SK-N-MC (cell line): ENCODE data around the gene CDH23.

Source experiments
- DNase-seq: peaks from one replicate; pipeline ENCODE4 v3.0.0-alpha.2; 2011; ENCODE audit warnings: low read depth, low spot score
- H3K27ac ChIP-seq: fragments of 200-600 bp; sonication (generic); 2 replicates; pipeline ENCODE4 v1.5.1; 2016; ENCODE audit warnings: mixed run types
- H3K36me3 ChIP-seq: fragments of 200-600 bp; sonication (generic); 2 replicates; pipeline ENCODE4 v1.6.1; 2017; ENCODE audit warnings: antibody characterized with exemption, low read length, mixed read lengths; ENCODE audit not compliant: insufficient read depth
- H3K4me3 ChIP-seq: fragments of 200-600 bp; sonication (generic); 2 replicates; pipeline ENCODE4 v1.5.1; 2016
- H3K9ac ChIP-seq: fragments of 200-600 bp; sonication (generic); 2 replicates; pipeline ENCODE4 v1.8.0; 2017; ENCODE audit warnings: mixed run types, mixed read lengths; ENCODE audit not compliant: insufficient read length
- H3K9me3 ChIP-seq: fragments of 200-600 bp; sonication (generic); 2 replicates; pipeline ENCODE4 v1.6.1; 2017; ENCODE audit warnings: low read depth, mild to moderate bottlenecking, antibody characterized with exemption, low read length, moderate library complexity, mixed read lengths
- EZH2 ChIP-seq: fragments of 200-600 bp; sonication (generic); IDR thresholded peaks from one replicate; pipeline ENCODE4 v1.6.1; 2017; ENCODE audit warnings: antibody characterized with exemption
- FOXP2 ChIP-seq: optimal IDR thresholded peaks from 2 replicates; pipeline ENCODE3; 2011; ENCODE audit warnings: mild to moderate bottlenecking, moderate library complexity; ENCODE audit not compliant: insufficient read depth; ENCODE audit errors: extremely low read length, control extremely low read depth
- POLR2AphosphoS5 ChIP-seq: IDR thresholded peaks from 2 replicates; pipeline ENCODE4 v1.6.1; 2012; ENCODE audit warnings: mild to moderate bottlenecking, low read depth, low read length, borderline replicate concordance

Gene CDH23

GRCh38 chr10:71383972-71384687 is 12.6 kb upstream of the CDH23 start:
- Histone ChIP-seq H3K9ac (no peak overlapping the region), H3K27ac (no peak overlapping the region), H3K9me3 (no peaks in the 10 kb centered on the region), H3K4me3 (no peak overlapping the region), H3K36me3 (no peaks in the 10 kb centered on the region)
- TF ChIP-seq FOXP2 (no peak), EZH2 (no peak), POLR2AphosphoS5 (no peak)
- DNase-seq = no peak

- Histone ChIP-seq H3K4me3 (no peak overlapping the region), H3K36me3 (no peaks in the 10 kb centered on the region), H3K9me3 (no peaks in the 10 kb centered on the region), H3K27ac (no peak overlapping the region), H3K9ac (no peak overlapping the region)
- TF ChIP-seq EZH2 (no peak), POLR2AphosphoS5 (no peak), FOXP2 (no peak)
- no peak for DNase-seq
Measured at GRCh38 chr10:71388171-71388570, 8.5 kb upstream of the CDH23 start.

GRCh38 chr10:71388583-71389310 is 8.0 kb upstream of the CDH23 start:
- DNase-seq = no peak
- TF ChIP-seq EZH2 (no peak), POLR2AphosphoS5 (no peak), FOXP2 (no peak)
- no peak overlapping the region for H3K9ac ChIP-seq
- no peaks in the 10 kb centered on the region for H3K36me3 ChIP-seq
- no peak overlapping the region for H3K4me3 ChIP-seq
- no peaks in the 10 kb centered on the region for H3K9me3 ChIP-seq
- no peak overlapping the region for H3K27ac ChIP-seq

- no peak overlapping the region for H3K4me3 ChIP-seq
- DNase-seq = no peak
- TF ChIP-seq POLR2AphosphoS5 (no peak), EZH2 (no peak), FOXP2 (no peak)
- H3K9me3 ChIP-seq = no peaks in the 10 kb centered on the region
- H3K27ac ChIP-seq = no peak overlapping the region
- no peak overlapping the region for H3K9ac ChIP-seq
- no peaks in the 10 kb centered on the region for H3K36me3 ChIP-seq
Measured at GRCh38 chr10:71389768-71390460, 6.8 kb upstream of the CDH23 start.

GRCh38 chr10:71390461-71390835 is 6.3 kb upstream of the CDH23 start:
- no peak for TF ChIP-seq POLR2AphosphoS5
- no peak for TF ChIP-seq FOXP2
- no peak for TF ChIP-seq EZH2
- Histone ChIP-seq H3K27ac (no peak overlapping the region), H3K36me3 (no peaks in the 10 kb centered on the region), H3K4me3 (no peak overlapping the region), H3K9ac (no peak overlapping the region), H3K9me3 (no peaks in the 10 kb centered on the region)
- no peak for DNase-seq

GRCh38 chr10:71390921-71391690 is 5.6 kb upstream of the CDH23 start:
- no peak for TF ChIP-seq EZH2
- TF ChIP-seq FOXP2 = no peak
- Histone ChIP-seq H3K36me3 (no peaks in the 10 kb centered on the region), H3K4me3 (no peak overlapping the region), H3K9me3 (no peaks in the 10 kb centered on the region), H3K9ac (no peak overlapping the region), H3K27ac (no peak overlapping the region)
- no peak for DNase-seq

GRCh38 chr10:71391701-71392100 is 5.0 kb upstream of the CDH23 start:
- TF ChIP-seq POLR2AphosphoS5 (no peak), FOXP2 (no peak), EZH2 (no peak)
- H3K4me3 ChIP-seq = no peak overlapping the region
- H3K27ac ChIP-seq = no peak overlapping the region
- no peak for DNase-seq
- H3K9me3 ChIP-seq = no peaks in the 10 kb centered on the region
- H3K36me3 ChIP-seq = no peaks in the 10 kb centered on the region
- H3K9ac ChIP-seq = no peak overlapping the region

- Histone ChIP-seq H3K27ac (no peak overlapping the region), H3K36me3 (no peaks in the 10 kb centered on the region), H3K9me3 (no peaks in the 10 kb centered on the region), H3K9ac (no peak overlapping the region), H3K4me3 (no peak overlapping the region)
- no peak for TF ChIP-seq POLR2AphosphoS5
- TF ChIP-seq FOXP2 = no peak
- no peak for TF ChIP-seq EZH2
- no peak for DNase-seq
Measured at GRCh38 chr10:71392292-71392691, 4.4 kb upstream of the CDH23 start.
